GM12878 (cell line): ENCODE results near the gene UBE2J2. TPM values are rescaled to one million over a fixed set of nuclear protein-coding genes. Genes with fewer than 3 reads are reported as not detected.

ENCODE experiments used
- ASH2L ChIP-seq: fragments of 300-600, 200-600 bp; sonication (generic); IDR thresholded peaks from 2 replicates; pipeline ENCODE4 v1.6.1; 2017; ENCODE audit warnings: low read depth, mild to moderate bottlenecking, borderline replicate concordance
- ATF7 ChIP-seq: fragments of 450-650 bp; IDR thresholded peaks from 2 replicates; pipeline ENCODE4 v1.6.1; 2016; ENCODE audit warnings: low read depth, mild to moderate bottlenecking
- CBFB ChIP-seq: IDR thresholded peaks from 2 replicates; pipeline ENCODE4 v1.6.1; 2016; ENCODE audit warnings: antibody characterized with exemption, low read depth
- GATAD2B ChIP-seq: fragments of 450-650 bp; conservative IDR thresholded peaks from 2 replicates; pipeline ENCODE4 v1.6.1; 2017; ENCODE audit warnings: low read depth, mild to moderate bottlenecking, moderate library complexity
- IKZF2 ChIP-seq, 2 experiments: fragments of 450-650 bp; IDR thresholded peaks; 2 replicates each; pipeline ENCODE4 v1.6.1; 2017; ENCODE audit warnings: mild to moderate bottlenecking in 2 of 2, moderate library complexity in 2 of 2
- LARP7 ChIP-seq: fragments of 450-650 bp; IDR thresholded peaks from 2 replicates; pipeline ENCODE4 v1.6.1; 2017; ENCODE audit warnings: mild to moderate bottlenecking
- NR2F1 ChIP-seq: fragments of 450-650 bp; conservative IDR thresholded peaks from 2 replicates; pipeline ENCODE4 v1.6.1; 2017; ENCODE audit warnings: mild to moderate bottlenecking
- POLR2AphosphoS2 ChIP-seq: IDR thresholded peaks from 2 replicates; pipeline ENCODE4 v1.6.1; 2011; ENCODE audit warnings: low read depth, mild to moderate bottlenecking, low read length, improper control_type of control experiment, moderate library complexity
- SKIL ChIP-seq: fragments of 450-650 bp; IDR thresholded peaks from 2 replicates; pipeline ENCODE4 v1.6.1; 2017; ENCODE audit warnings: mild to moderate bottlenecking, low read depth, inconsistent platforms; ENCODE audit not compliant: poor library complexity, severe bottlenecking
- SMAD5 ChIP-seq: IDR thresholded peaks from 2 replicates; pipeline ENCODE4 v1.6.1; 2016; ENCODE audit warnings: antibody characterized with exemption, low read depth
- SREBF1 ChIP-seq: IDR thresholded peaks from 2 replicates; pipeline ENCODE4 v1.6.1; 2012; ENCODE audit warnings: mild to moderate bottlenecking, low read length
- SUPT20H ChIP-seq: IDR thresholded peaks from 2 replicates; pipeline ENCODE4 v1.6.1; 2011; ENCODE audit warnings: low read depth, mild to moderate bottlenecking, low read length, moderate library complexity, borderline replicate concordance; ENCODE audit not compliant: control insufficient read depth
- TBL1XR1 ChIP-seq: IDR thresholded peaks from 2 replicates; pipeline ENCODE4 v1.6.1; 2012; ENCODE audit warnings: low read depth, low read length, improper control_type of control experiment
- TCF3 ChIP-seq: IDR thresholded peaks from 2 replicates; pipeline ENCODE4 v1.6.1; 2012; ENCODE audit warnings: low read depth, mild to moderate bottlenecking, low read length, borderline replicate concordance; ENCODE audit not compliant: insufficient read depth
- polyA plus RNA-seq, 11 experiments: library from polyadenylated mRNA; depleted of rRNA in 4 of 11; unstranded in 6 of 11; stranded (reverse) in 5 of 11; fragments of >200 nt; fragmentation: Nextera tagmentation in 4 of 11; fragmentation: Illumina TruSeq in 1 of 11; extraction: Ambion mirVana in 4 of 11; extraction: Trizol in 1 of 11; gene quantifications; 1 replicate in 1 of 11; 2 replicates in 10 of 11; pipeline versions ENCODE4 v1.2.1 to v1.2.3, GENCODE V29; 2011 to 2016; ENCODE audit warnings: inconsistent platforms in 2 of 11, missing spikeins in 2 of 11, low read depth in 1 of 11
- total RNA-seq, 4 experiments: library from RNA; depleted of rRNA in 3 of 4; stranded (reverse); fragments of >200 nt in 3 of 4; fragmentation: Illumina TruSeq in 1 of 4; extraction: Trizol in 1 of 4; gene quantifications; 2 replicates each; pipeline versions ENCODE4 v1.2.1 to v1.2.3, GENCODE V29; 2013 to 2021
- TF ChIP-seq, protein P1 (sequence below): IDR thresholded peaks from 2 replicates; pipeline ENCODE4 v1.6.1; 2012; ENCODE audit warnings: low read length, inconsistent platforms
- TF ChIP-seq, protein P2 (sequence below): IDR thresholded peaks from 2 replicates; pipeline ENCODE4 v1.6.1; 2011; ENCODE audit warnings: low read depth, low read length, improper control_type of control experiment, borderline replicate concordance
- TF ChIP-seq, protein P3 (sequence below): fragments of 450-650 bp; IDR thresholded peaks from 2 replicates; pipeline ENCODE4 v1.6.1; 2018; ENCODE audit warnings: mild to moderate bottlenecking, low read depth, moderate library complexity; ENCODE audit not compliant: partially characterized antibody
- TF ChIP-seq, protein P4 (sequence below): fragments of 150-350 bp; IDR thresholded peaks from 2 replicates; pipeline ENCODE4 v1.6.1; 2014; ENCODE audit warnings: mild to moderate bottlenecking, low read depth, low read length

The UBE2J2 gene
- total and polyA plus RNA-seq, 10 of the 15 experiments (the other 5 are each of a cell fraction or from before 2014, with no cell fraction given), result 0.72 to 70.5 (median 49.2) TPM

DNA sequence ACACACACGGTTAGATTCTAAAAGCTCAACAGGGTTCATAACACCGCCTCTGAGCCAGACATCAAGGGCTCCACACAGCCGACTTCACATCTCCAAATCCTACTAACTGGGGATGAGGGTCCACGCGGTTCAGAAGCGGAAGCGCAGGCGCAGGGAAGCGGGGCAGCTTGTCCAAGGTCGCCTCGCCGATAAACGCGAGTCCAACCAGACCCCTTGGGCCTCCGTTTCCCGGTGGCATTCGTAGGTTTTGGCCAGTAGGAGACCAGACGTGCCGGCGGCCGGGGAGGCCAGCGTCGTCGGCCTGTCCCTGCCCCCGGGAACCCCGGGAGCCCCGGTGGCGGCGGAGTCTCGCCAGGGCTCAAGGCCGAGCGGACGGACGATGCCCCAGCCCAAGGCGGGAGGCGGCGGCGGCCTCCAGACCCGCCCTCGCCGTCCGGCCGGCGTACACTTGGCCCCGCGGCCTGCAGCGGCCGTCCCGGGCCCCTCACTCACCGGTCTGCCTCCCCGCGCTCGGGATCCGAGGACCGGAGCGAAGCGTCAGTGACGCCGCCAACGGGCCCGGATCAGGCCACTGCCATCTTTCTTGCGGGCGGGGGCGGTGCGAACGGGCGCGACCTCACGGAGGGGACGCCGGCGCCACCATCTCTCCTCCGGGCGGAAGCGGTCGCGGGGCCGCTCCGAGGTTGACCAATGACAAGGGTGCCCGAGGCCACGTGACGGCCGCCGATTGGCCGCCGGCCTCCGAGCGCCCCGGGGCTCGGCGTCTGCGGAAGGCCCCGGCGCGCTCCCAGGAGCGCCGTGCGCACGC lies 42.0 kb downstream of the UBE2J2 start, which contains the start of gene SDF4 (continued):
- no peak for TF ChIP-seq SUPT20H
- no peak for TF ChIP-seq TBL1XR1
- TF ChIP-seq SREBF1, result no peak
- TF ChIP-seq, protein P1, sequence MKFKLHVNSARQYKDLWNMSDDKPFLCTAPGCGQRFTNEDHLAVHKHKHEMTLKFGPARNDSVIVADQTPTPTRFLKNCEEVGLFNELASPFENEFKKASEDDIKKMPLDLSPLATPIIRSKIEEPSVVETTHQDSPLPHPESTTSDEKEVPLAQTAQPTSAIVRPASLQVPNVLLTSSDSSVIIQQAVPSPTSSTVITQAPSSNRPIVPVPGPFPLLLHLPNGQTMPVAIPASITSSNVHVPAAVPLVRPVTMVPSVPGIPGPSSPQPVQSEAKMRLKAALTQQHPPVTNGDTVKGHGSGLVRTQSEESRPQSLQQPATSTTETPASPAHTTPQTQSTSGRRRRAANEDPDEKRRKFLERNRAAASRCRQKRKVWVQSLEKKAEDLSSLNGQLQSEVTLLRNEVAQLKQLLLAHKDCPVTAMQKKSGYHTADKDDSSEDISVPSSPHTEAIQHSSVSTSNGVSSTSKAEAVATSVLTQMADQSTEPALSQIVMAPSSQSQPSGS, result no peak
- peak; percentile 71 for TF ChIP-seq NR2F1
- TF ChIP-seq, protein P2, sequence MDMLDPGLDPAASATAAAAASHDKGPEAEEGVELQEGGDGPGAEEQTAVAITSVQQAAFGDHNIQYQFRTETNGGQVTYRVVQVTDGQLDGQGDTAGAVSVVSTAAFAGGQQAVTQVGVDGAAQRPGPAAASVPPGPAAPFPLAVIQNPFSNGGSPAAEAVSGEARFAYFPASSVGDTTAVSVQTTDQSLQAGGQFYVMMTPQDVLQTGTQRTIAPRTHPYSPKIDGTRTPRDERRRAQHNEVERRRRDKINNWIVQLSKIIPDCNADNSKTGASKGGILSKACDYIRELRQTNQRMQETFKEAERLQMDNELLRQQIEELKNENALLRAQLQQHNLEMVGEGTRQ, result peak; percentile 94
- no peak for TF ChIP-seq ASH2L
- peak; percentile 94 for TF ChIP-seq LARP7
- no peak for TF ChIP-seq SKIL
- TF ChIP-seq, protein P3, sequence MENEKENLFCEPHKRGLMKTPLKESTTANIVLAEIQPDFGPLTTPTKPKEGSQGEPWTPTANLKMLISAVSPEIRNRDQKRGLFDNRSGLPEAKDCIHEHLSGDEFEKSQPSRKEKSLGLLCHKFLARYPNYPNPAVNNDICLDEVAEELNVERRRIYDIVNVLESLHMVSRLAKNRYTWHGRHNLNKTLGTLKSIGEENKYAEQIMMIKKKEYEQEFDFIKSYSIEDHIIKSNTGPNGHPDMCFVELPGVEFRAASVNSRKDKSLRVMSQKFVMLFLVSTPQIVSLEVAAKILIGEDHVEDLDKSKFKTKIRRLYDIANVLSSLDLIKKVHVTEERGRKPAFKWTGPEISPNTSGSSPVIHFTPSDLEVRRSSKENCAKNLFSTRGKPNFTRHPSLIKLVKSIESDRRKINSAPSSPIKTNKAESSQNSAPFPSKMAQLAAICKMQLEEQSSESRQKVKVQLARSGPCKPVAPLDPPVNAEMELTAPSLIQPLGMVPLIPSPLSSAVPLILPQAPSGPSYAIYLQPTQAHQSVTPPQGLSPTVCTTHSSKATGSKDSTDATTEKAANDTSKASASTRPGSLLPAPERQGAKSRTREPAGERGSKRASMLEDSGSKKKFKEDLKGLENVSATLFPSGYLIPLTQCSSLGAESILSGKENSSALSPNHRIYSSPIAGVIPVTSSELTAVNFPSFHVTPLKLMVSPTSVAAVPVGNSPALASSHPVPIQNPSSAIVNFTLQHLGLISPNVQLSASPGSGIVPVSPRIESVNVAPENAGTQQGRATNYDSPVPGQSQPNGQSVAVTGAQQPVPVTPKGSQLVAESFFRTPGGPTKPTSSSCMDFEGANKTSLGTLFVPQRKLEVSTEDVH, result no peak
- TF ChIP-seq, protein P4, sequence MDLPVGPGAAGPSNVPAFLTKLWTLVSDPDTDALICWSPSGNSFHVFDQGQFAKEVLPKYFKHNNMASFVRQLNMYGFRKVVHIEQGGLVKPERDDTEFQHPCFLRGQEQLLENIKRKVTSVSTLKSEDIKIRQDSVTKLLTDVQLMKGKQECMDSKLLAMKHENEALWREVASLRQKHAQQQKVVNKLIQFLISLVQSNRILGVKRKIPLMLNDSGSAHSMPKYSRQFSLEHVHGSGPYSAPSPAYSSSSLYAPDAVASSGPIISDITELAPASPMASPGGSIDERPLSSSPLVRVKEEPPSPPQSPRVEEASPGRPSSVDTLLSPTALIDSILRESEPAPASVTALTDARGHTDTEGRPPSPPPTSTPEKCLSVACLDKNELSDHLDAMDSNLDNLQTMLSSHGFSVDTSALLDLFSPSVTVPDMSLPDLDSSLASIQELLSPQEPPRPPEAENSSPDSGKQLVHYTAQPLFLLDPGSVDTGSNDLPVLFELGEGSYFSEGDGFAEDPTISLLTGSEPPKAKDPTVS, result no peak
- TF ChIP-seq TCF3, result 0 out of 2 replicates have a peak, but pooled peaks have one; percentile 38
- no peak for TF ChIP-seq ATF7
- TF ChIP-seq SMAD5, result no peak
- no peak for TF ChIP-seq POLR2AphosphoS2
- TF ChIP-seq IKZF2 (IDR thresholded peaks at IDR 0.05), result no peak
- TF ChIP-seq GATAD2B, result peak; percentile 95
- TF ChIP-seq CBFB, result 0 out of 2 replicates have a peak, but pooled peaks have one; percentile 26
